Activated T-helper 1 cell treated with Interleukin-2 at 50 U/mL for 16 hours (primary cell): ENCODE data around the gene IFI27.

Experiments
- DNase-seq: peaks from one replicate; pipeline ENCODE4 v3.0.0-alpha.2; 2020; ENCODE audit warnings: low read depth

IFI27 gene

GRCh38 chr14:94102768-94103482 lies 7.6 kb upstream of the IFI27 start:
- DNase-seq = no peak

- DNase-seq = no peak
Measured at GRCh38 chr14:94103554-94104150, 6.9 kb upstream of the IFI27 start.

- DNase-seq = no peak
Measured at GRCh38 chr14:94104731-94105130, 5.8 kb upstream of the IFI27 start.

GRCh38 chr14:94109915-94110250 lies 653 bp upstream of the IFI27 start:
- DNase-seq = no peak

- no peak for DNase-seq
Measured at GRCh38 chr14:94111276-94112095, 950 bp downstream of the IFI27 start.

- DNase-seq = no peak
Measured at GRCh38 chr14:94112513-94113063, 2.1 kb downstream of the IFI27 start.

- no peak for DNase-seq
Measured at GRCh38 chr14:94113073-94113472, 2.5 kb downstream of the IFI27 start.

GRCh38 chr14:94113490-94113889 lies 3.0 kb downstream of the IFI27 start:
- DNase-seq = no peak

GRCh38 chr14:94113908-94114588 lies 3.5 kb downstream of the IFI27 start:
- no peak for DNase-seq

- DNase-seq = no peak
Measured at GRCh38 chr14:94114589-94115057, 4.1 kb downstream of the IFI27 start.

GRCh38 chr14:94115058-94115591 lies 4.6 kb downstream of the IFI27 start:
- no peak for DNase-seq

GRCh38 chr14:94115631-94116030 lies 5.1 kb downstream of the IFI27 start:
- no peak for DNase-seq

GRCh38 chr14:94116701-94117100 lies 6.2 kb downstream of the IFI27 start:
- DNase-seq = no peak

GRCh38 chr14:94117856-94118255 lies 7.3 kb downstream of the IFI27 start:
- DNase-seq = no peak

GRCh38 chr14:94119071-94119470 lies 8.5 kb downstream of the IFI27 start:
- no peak for DNase-seq

GRCh38 chr14:94120667-94121340 lies 10.3 kb downstream of the IFI27 start:
- no peak for DNase-seq

- DNase-seq = no peak
Measured at GRCh38 chr14:94121485-94121884, 10.9 kb downstream of the IFI27 start.

- no peak for DNase-seq
Measured at GRCh38 chr14:94122438-94122837, 11.9 kb downstream of the IFI27 start.

- no peak for DNase-seq
Measured at GRCh38 chr14:94123296-94123695, 12.8 kb downstream of the IFI27 start.

- DNase-seq = no peak
Measured at GRCh38 chr14:94123868-94124267, 13.3 kb downstream of the IFI27 start.
